Mesendoderm (in vitro differentiated cells): Measurements from ENCODE around the gene CSF3R.
A peak's percentile ranks its signal among the peaks of the same experiment; 100 is the strongest.

Experiments used
- DNase-seq: peaks from one replicate; pipeline ENCODE4 v3.0.0; 2013
- H2AK5ac ChIP-seq: 2 replicates; pipeline ENCODE4 v1.6.1; 2013; ENCODE audit warnings: low read length, inconsistent platforms
- H2BK120ac ChIP-seq: 2 replicates; pipeline ENCODE4 v1.6.1; 2013; ENCODE audit warnings: low read depth, mild to moderate bottlenecking, low read length, moderate library complexity, mixed read lengths
- H2BK15ac ChIP-seq: replicated peaks from 2 replicates; pipeline ENCODE4 v1.6.1; 2013; ENCODE audit warnings: low read depth, mild to moderate bottlenecking, moderate library complexity
- H2BK5ac ChIP-seq: 2 replicates; pipeline ENCODE4 v1.6.1; 2013; ENCODE audit warnings: low read length, inconsistent platforms
- H3K18ac ChIP-seq: 2 replicates; pipeline ENCODE4 v1.6.1; 2013; ENCODE audit warnings: mild to moderate bottlenecking, low read length, mixed read lengths
- H3K23ac ChIP-seq: one replicate; pipeline ENCODE4 v1.6.1; 2013; ENCODE audit warnings: low read length
- H3K27ac ChIP-seq: 2 replicates; pipeline ENCODE4 v1.5.1; 2013; ENCODE audit warnings: low read depth, mild to moderate bottlenecking, inconsistent platforms, low read length, moderate library complexity
- H3K27me3 ChIP-seq: 2 replicates; pipeline ENCODE4 v1.6.1; 2013; ENCODE audit warnings: low read length, control low read depth, mild to moderate bottlenecking, inconsistent platforms; ENCODE audit not compliant: insufficient read depth, poor library complexity
- H3K36me3 ChIP-seq: 2 replicates; pipeline ENCODE4 v1.6.1; 2013; ENCODE audit warnings: low read length, inconsistent platforms; ENCODE audit not compliant: control insufficient read depth, insufficient read depth
- H3K4ac ChIP-seq: one replicate; pipeline ENCODE4 v1.6.1; 2013; ENCODE audit warnings: low read depth, mild to moderate bottlenecking, low read length, moderate library complexity
- H3K4me1 ChIP-seq: 2 replicates; pipeline ENCODE4 v1.6.1; 2013; ENCODE audit warnings: low read depth, low read length, inconsistent platforms; ENCODE audit not compliant: control insufficient read depth
- H3K4me2 ChIP-seq: 2 replicates; pipeline ENCODE4 v1.6.1; 2013; ENCODE audit warnings: low read length
- H3K4me3 ChIP-seq: 2 replicates; pipeline ENCODE4 v1.5.1; 2013; ENCODE audit warnings: mild to moderate bottlenecking, low read length
- H3K56ac ChIP-seq: one replicate; pipeline ENCODE4 v1.6.1; 2013; ENCODE audit warnings: low read length
- H3K79me1 ChIP-seq: 2 replicates; pipeline ENCODE4 v1.6.1; 2013; ENCODE audit warnings: low read length, inconsistent platforms
- H3K79me2 ChIP-seq: 2 replicates; pipeline ENCODE4 v1.6.1; 2013; ENCODE audit warnings: mild to moderate bottlenecking, low read length; ENCODE audit not compliant: control insufficient read depth, insufficient read depth
- H3K9ac ChIP-seq: 2 replicates; pipeline ENCODE4 v1.6.1; 2013; ENCODE audit warnings: low read length, inconsistent platforms
- H4K5ac ChIP-seq: one replicate; pipeline ENCODE4 v1.6.1; 2013; ENCODE audit warnings: low read length
- H4K8ac ChIP-seq: one replicate; pipeline ENCODE4 v1.6.1; 2013; ENCODE audit warnings: low read depth, mild to moderate bottlenecking, control low read depth, low read length, moderate library complexity
- WGBS: extraction: QIAGEN DNeasy Blood & Tissue Kit; methylation state at CpG from one replicate; pipeline ENCODE4 v1.1.7; 2013; ENCODE audit warnings: low lambda C conversion rate, missing lambda C conversion rate; ENCODE audit not compliant: insufficient coverage; ENCODE audit errors: extremely low coverage; 5-methylcytosine and 5-hydroxymethylcytosine counted together

CSF3R gene

GRCh38 chr1:36522461-36523229 is 39.9 kb upstream of the CSF3R start:
- DNase-seq, result no peak
- no peak overlapping the region for H2BK15ac ChIP-seq
- H3K18ac ChIP-seq, result no peak overlapping the region
- no peak overlapping the region for H3K4ac ChIP-seq
- no peak overlapping the region for H3K9ac ChIP-seq
- H3K56ac ChIP-seq, result no peak overlapping the region
- H2BK5ac ChIP-seq, result no peak overlapping the region
- H3K27me3 ChIP-seq, result no peaks in the 10 kb centered on the region
- no peak overlapping the region for H4K5ac ChIP-seq
- H3K79me2 ChIP-seq, result no peaks in the 10 kb centered on the region
- H4K8ac ChIP-seq, result no peak overlapping the region
- no peak overlapping the region for H2AK5ac ChIP-seq
- H3K79me1 ChIP-seq, result no peaks in the 10 kb centered on the region
- no peaks in the 10 kb centered on the region for H3K36me3 ChIP-seq
- no CpG with 5 or more reads among the region's 12 CpGs for WGBS
- peaks cover 7% of the 10 kb centered on the region for H3K4me1 ChIP-seq
- no peak overlapping the region for H3K23ac ChIP-seq
- no peak overlapping the region for H3K27ac ChIP-seq
- no peak overlapping the region for H2BK120ac ChIP-seq
- no peak overlapping the region for H3K4me3 ChIP-seq
- no peak overlapping the region for H3K4me2 ChIP-seq

GRCh38 chr1:36522021-36522420 is 39.3 kb upstream of the CSF3R start:
- Histone ChIP-seq H2BK120ac (no peak overlapping the region), H3K4me2 (no peak overlapping the region), H3K79me2 (no peaks in the 10 kb centered on the region), H3K27me3 (no peaks in the 10 kb centered on the region), H2BK5ac (no peak overlapping the region), H3K36me3 (no peaks in the 10 kb centered on the region), H3K27ac (no peak overlapping the region), H3K9ac (no peak overlapping the region), H3K23ac (no peak overlapping the region), H3K4ac (no peak overlapping the region), H3K79me1 (no peaks in the 10 kb centered on the region), H4K8ac (no peak overlapping the region), H3K56ac (no peak overlapping the region), H2BK15ac (no peak overlapping the region), H4K5ac (no peak overlapping the region), H2AK5ac (no peak overlapping the region), H3K4me3 (no peak overlapping the region), H3K18ac (no peak overlapping the region), H3K4me1 (peaks cover 7% of the 10 kb centered on the region)
- no CpG with 5 or more reads among the region's 8 CpGs for WGBS
- no peak for DNase-seq

- Histone ChIP-seq H3K79me2 (no peaks in the 10 kb centered on the region), H3K23ac (no peak overlapping the region), H3K27me3 (no peaks in the 10 kb centered on the region), H3K4me2 (no peak overlapping the region), H3K36me3 (no peaks in the 10 kb centered on the region), H3K4ac (no peak overlapping the region), H3K4me1 (peaks cover 7% of the 10 kb centered on the region), H3K56ac (peak overlapping the region; percentile 51), H2BK15ac (no peak overlapping the region), H3K4me3 (no peak overlapping the region), H2AK5ac (no peak overlapping the region), H3K18ac (no peak overlapping the region), H4K5ac (no peak overlapping the region), H2BK120ac (no peak overlapping the region), H3K27ac (no peak overlapping the region), H3K79me1 (no peaks in the 10 kb centered on the region), H2BK5ac (no peak overlapping the region), H4K8ac (no peak overlapping the region), H3K9ac (peak overlapping the region; percentile 4)
- DNase-seq, result no peak
- no CpG with 5 or more reads among the region's 12 CpGs for WGBS
Measured at GRCh38 chr1:36520771-36521420, 38.2 kb upstream of the CSF3R start.

GRCh38 chr1:36520056-36520455 is 37.3 kb upstream of the CSF3R start:
- Histone ChIP-seq H2BK120ac (no peak overlapping the region), H3K56ac (no peak overlapping the region), H4K5ac (no peak overlapping the region), H3K18ac (no peak overlapping the region), H3K27ac (no peak overlapping the region), H3K36me3 (no peaks in the 10 kb centered on the region), H3K9ac (no peak overlapping the region), H3K4me1 (peaks cover 7% of the 10 kb centered on the region), H3K4ac (no peak overlapping the region), H3K4me2 (no peak overlapping the region), H4K8ac (no peak overlapping the region), H3K4me3 (no peak overlapping the region), H3K27me3 (no peaks in the 10 kb centered on the region), H2BK5ac (no peak overlapping the region), H3K79me2 (no peaks in the 10 kb centered on the region), H2BK15ac (no peak overlapping the region), H3K23ac (no peak overlapping the region), H3K79me1 (no peaks in the 10 kb centered on the region), H2AK5ac (no peak overlapping the region)
- no peak for DNase-seq
- WGBS, result no CpG with 5 or more reads among the region's 8 CpGs

- no peak overlapping the region for H2AK5ac ChIP-seq
- no peaks in the 10 kb centered on the region for H3K36me3 ChIP-seq
- H3K9ac ChIP-seq, result peak overlapping the region; percentile 8
- no peak overlapping the region for H2BK15ac ChIP-seq
- H4K5ac ChIP-seq, result no peak overlapping the region
- H3K4ac ChIP-seq, result no peak overlapping the region
- no peaks in the 10 kb centered on the region for H3K27me3 ChIP-seq
- WGBS, result no CpG with 5 or more reads among the region's 16 CpGs
- H3K56ac ChIP-seq, result peak overlapping the region; percentile 35
- H3K4me2 ChIP-seq, result no peak overlapping the region
- no peak overlapping the region for H3K27ac ChIP-seq
- H3K23ac ChIP-seq, result no peak overlapping the region
- peak overlapping the region; percentile 44 for H2BK5ac ChIP-seq
- no peak overlapping the region for H3K4me3 ChIP-seq
- peaks cover 2% of the 10 kb centered on the region for H3K4me1 ChIP-seq
- no peak overlapping the region for H4K8ac ChIP-seq
- H2BK120ac ChIP-seq, result no peak overlapping the region
- no peak overlapping the region for H3K18ac ChIP-seq
- no peaks in the 10 kb centered on the region for H3K79me1 ChIP-seq
- peak; percentile 42 for DNase-seq
- no peaks in the 10 kb centered on the region for H3K79me2 ChIP-seq
Measured at GRCh38 chr1:36517011-36517771, 34.5 kb upstream of the CSF3R start.
